ENCODE results near the gene DPEP3.

The DPEP3 gene

DNA sequence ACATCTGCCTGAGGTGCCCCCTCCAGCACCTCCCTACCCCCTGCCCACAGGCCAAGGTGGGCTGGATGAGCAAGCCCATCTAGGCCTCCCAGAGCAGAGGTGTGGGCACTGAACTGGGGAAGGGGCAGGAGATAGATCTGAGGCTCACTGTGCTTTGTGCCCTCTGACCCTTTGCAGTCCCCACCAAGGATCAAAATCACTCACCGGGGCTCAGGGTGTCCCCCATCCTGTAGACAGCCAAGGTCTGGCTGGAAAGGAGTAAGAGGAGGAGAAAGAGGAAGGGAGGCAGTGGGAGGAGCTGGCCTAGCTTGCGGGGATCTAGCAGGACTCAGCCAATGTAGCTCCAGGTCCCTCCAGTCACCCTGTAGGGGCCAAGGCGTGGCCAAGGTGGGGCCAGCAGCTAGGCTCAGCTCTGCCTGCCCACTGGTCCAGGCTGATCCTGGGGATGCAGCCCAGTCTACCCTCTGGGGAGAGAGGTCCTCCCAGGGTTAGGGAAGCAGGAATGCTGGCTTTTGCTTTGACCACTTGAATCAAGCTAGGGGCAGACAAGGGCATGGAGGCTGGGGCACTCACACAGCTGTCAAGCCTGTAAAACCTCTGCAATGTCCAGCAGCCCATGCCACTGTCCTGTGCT lies 13.6 kb downstream of the DPEP3 start:
- no peak for DNase-seq (ENCODE audit: low read depth)

GRCh38 chr16:67965668-67966548 lies 14.4 kb downstream of the DPEP3 start:
- no peak for DNase-seq (ENCODE audit: low read depth)

- no peak for DNase-seq (ENCODE audit: low read depth)
Observed at GRCh38 chr16:67964477-67965131, 15.7 kb downstream of the DPEP3 start.

DNA sequence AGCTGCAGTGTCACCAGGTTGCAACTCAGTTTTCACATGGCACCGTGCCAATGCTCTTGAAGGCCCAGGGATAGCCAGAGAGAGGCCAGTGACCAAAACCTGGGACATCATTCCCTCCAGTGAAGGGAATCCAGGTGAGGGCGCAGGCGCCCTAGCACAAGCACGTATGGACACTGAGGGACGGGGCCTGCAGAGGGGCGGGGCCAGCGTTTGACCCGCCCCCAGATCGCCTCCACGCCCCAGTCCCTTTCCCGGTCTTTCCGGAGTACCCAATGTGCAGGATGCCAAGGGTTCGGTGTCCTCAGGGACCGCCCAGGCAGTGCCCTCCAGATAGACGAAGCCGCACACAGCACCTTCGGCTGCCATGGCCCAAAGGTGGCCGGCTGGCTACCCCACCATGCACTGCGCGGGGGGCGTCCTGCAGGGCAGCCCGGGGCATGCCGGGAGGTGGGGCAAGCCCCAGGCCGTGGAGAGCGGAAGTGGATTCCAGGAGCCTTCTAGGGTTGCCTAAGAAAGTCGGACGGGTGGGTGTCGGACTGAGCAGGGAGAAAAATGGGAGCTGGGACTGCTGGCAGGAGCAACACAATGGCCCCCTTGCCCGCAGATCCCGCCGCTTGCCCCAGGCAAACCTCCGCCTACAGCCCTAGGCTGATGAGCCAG lies 16.5 kb downstream of the DPEP3 start:
- DNase-seq (ENCODE audit: low read depth), result no peak

DNA sequence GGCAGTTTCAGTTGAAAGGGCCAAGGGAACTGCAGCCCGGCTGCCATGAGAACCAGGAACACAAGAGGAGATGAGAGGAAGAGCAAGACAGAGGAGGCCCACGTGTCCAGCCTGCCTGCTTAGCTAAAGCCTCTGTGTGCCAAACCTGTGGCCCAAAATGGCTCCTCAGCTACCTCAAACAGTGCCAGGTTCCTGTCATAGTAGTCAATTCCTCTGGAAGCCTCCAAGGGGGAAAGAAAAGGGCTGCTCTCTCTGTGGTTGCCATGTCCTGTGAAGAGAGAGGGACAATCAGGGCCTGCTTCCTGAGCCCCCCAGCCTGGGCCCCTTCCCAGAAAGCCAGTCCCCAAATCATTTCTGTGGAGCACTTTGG lies 17.0 kb downstream of the DPEP3 start:
- no peak for DNase-seq (ENCODE audit: low read depth)

DNA sequence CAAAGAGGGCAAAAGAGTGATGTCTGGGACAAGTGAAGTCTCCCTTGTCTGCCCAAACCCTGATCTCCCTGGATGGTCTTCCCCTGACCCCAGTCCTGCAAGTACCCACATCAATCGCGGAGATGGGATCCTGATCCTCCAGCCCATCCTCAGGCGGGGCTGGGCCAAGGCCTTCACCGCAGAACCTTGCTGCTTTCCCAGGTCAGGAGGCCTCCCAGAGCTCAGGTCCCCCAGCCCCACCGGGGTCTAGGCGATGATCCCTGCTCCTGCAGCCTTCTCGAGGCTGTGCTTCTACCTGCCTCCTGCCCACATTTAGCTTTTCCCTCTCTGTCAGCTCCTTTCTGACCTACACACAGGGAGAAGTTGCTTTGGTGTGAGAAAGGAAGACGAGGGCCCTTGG lies 18.2 kb downstream of the DPEP3 start:
- no peak for DNase-seq (ENCODE audit: low read depth)

DNA sequence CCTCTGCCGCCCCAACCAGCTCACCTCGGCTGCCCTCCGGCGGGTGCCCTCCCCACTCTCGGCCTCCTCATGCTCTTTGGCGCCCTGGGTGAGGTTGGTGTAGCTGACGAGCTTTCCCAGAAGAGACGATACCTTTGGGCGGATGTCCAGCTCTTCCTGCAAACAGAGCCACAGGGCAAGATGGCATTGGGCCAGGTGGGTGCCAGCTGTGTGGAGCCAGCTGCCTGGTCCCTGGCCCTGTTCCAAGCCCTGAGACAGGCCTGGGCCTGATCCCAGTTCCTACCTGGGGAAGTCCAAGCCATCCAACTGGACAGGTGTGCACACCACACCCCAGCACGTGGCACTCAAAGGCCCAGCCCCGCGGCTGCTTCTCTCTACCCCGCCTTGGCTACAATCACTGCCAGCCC lies 18.7 kb downstream of the DPEP3 start:
- no peak for DNase-seq (ENCODE audit: low read depth)

- DNase-seq (ENCODE audit: low read depth), result no peak
Observed at GRCh38 chr16:67959536-67960329, 20.6 kb downstream of the DPEP3 start.

- DNase-seq (ENCODE audit: low read depth), result no peak
Observed at GRCh38 chr16:67957622-67958021, 22.7 kb downstream of the DPEP3 start.

GRCh38 chr16:67954421-67955196 lies 25.7 kb downstream of the DPEP3 start:
- no peak for DNase-seq (ENCODE audit: low read depth)

GRCh38 chr16:67953641-67954375 lies 26.5 kb downstream of the DPEP3 start:
- no peak for DNase-seq (ENCODE audit: low read depth)

DNA sequence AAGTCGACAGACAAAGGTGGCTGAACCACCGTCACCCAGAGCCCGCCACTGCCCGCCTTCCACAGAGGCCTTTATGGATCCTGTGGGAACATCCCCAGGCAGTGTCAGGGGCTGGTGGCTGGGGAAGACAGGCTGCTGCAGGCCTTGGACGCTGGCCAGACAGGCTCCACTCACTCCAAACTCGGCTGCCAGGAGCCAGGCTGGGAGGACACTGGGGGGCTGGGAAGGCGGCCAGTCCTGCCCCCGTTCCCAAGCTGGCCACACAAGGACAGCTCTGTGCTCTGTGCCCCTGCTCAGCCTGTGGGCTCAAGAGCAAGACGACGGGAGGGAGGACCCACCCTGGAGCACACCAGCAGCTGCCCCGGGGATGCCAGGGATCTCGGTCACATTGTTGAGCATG lies 28.8 kb downstream of the DPEP3 start:
- DNase-seq (ENCODE audit: low read depth), result no peak

GRCh38 chr16:67950335-67950843 lies 29.9 kb downstream of the DPEP3 start:
- no peak for DNase-seq (ENCODE audit: low read depth)

GRCh38 chr16:67949645-67950044 lies 30.7 kb downstream of the DPEP3 start:
- DNase-seq (ENCODE audit: low read depth), result no peak

DNA sequence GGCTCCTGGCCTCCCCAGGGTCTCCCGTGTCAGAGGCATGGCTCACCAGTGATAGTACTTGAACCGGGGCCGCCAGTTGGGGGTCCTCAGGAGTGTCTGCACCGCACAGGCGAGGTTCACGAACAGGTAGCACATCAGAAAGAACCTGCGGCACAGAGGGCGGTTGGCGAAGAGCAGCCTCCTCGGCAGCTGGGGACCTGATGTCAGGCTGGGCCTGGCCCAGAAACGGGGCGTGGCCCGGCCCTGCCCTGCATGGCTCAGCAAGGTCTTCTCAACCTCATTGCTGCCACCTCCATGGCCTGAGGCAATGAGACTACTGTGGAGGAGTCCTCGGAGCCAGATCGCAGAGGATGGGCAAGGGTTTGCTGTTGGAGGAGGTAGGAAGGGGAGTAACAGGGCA lies 32.3 kb downstream of the DPEP3 start:
- no peak for DNase-seq (ENCODE audit: low read depth)

DNA sequence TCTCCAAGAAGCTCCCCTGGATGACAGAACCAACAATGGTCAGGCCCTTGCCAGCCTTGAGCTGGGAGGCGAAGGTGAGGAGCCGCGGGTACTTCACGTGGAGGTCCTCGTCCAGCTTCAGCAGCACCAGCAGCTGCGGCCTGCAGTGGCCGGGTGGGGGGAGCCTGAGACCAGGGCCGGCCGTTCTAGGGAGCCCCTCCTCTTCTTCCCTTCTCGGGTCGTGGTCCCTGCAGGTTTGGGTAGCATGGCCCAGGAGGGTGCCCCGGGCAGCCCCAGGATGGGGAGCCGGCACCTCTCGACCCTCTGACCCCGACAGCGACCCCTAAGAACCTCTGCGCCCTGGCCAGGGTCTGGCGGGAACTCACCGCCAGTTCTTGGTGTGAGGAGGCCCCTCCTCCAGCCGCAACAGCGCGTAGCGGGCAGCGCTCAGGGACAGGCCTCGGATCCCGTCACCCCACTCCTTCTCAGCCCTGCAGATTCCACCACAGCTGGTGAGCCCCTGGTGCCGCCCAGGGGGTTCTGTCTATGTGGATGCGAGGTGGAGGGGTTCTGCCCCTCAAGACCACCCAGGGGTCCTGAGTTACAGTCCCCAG lies 33.2 kb downstream of the DPEP3 start:
- no peak for DNase-seq (ENCODE audit: low read depth)

- DNase-seq (ENCODE audit: low read depth), result no peak
Observed at GRCh38 chr16:67946128-67946569, 34.1 kb downstream of the DPEP3 start.

GRCh38 chr16:67945392-67945933 lies 34.8 kb downstream of the DPEP3 start:
- DNase-seq (ENCODE audit: low read depth), result no peak

DNA sequence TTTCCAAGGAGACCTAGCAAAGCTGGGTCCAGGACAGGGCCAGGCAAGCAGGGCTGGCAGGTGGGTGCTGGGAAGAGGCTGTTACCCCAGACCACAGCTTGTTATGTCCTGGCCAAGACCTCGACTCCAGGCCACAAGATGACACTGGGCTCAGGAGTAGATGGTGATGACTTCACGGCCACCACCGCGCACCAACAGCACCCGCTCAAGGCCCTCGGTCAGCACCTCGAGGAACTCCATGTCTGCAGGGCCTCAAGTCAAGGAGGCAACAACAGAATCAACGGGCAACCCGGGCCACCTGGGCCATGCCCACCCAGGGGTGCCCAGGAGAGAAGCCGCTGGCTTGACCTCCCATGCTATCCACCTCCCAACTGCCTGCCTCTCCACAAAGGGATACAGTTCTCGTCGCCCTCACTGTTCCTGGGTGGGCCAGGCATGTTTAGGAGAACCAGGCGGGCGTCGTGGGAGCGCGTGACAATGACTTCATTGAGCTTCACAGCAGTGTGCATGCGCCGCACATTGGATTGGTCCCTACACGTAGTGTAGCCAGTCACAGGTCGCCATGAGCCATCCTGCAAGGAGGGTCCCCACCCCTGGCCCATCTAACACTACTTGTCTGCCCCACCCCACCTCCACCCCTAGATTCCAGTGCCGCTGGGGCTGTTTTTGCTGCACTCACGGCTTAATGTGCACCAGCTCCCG lies 35.5 kb downstream of the DPEP3 start:
- DNase-seq (ENCODE audit: low read depth), result no peak
